ENCODE measurements around the gene MPHOSPH9. TPM values are rescaled to one million over a fixed set of nuclear protein-coding genes. Genes with fewer than 3 reads are reported as not detected.

Gene MPHOSPH9
- total RNA-seq, 6 experiments from 2014 or later = 20.7 to 28.6 (median 24.4) TPM

DNA sequence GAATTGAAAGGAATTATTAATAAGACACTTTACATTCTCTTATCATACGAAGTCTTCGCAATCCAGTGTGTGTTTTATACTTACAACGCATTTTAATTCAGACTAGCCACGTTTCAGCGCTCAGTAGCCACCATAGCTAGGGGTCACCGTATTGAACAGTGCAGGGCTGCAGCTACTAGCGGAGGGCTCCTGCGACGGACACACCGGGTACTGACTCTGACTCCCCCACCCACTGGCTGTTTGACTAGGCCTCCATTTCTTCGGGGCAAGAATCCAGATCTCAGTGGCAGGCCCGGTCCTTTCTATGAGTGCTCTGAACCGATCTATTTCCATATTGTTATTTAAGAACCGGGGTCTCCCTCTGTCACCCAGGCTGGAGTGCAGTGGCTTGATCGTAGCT is 40.2 kb upstream of the MPHOSPH9 start:
- H3K9me3 Mint-ChIP-seq = no peaks in the 10 kb centered on the region

GRCh38 chr12:123271001-123271668 is 38.2 kb upstream of the MPHOSPH9 start:
- Mint-ChIP-seq H3K27me3 (ENCODE audit: insufficient read depth) (peaks cover 5% of the 10 kb centered on the region; the same call in 1 of the 2 replicates), H3K36me3 (ENCODE audit: low read depth) (no peaks in the 10 kb centered on the region), H3K4me1 (ENCODE audit: low read depth) (peaks cover 28% of the 10 kb centered on the region), H3K27ac (no peak overlapping the region), H3K4me3 (no peak overlapping the region), H3K9me3 (no peaks in the 10 kb centered on the region)
- TF ChIP-seq, protein P1, sequence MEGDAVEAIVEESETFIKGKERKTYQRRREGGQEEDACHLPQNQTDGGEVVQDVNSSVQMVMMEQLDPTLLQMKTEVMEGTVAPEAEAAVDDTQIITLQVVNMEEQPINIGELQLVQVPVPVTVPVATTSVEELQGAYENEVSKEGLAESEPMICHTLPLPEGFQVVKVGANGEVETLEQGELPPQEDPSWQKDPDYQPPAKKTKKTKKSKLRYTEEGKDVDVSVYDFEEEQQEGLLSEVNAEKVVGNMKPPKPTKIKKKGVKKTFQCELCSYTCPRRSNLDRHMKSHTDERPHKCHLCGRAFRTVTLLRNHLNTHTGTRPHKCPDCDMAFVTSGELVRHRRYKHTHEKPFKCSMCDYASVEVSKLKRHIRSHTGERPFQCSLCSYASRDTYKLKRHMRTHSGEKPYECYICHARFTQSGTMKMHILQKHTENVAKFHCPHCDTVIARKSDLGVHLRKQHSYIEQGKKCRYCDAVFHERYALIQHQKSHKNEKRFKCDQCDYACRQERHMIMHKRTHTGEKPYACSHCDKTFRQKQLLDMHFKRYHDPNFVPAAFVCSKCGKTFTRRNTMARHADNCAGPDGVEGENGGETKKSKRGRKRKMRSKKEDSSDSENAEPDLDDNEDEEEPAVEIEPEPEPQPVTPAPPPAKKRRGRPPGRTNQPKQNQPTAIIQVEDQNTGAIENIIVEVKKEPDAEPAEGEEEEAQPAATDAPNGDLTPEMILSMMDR (IDR thresholded peaks at IDR 0.05) = peak; percentile 59
- DNase-seq = peak; percentile 49

More for the DNA sequence above, 40.2 kb upstream of the MPHOSPH9 start:
- TF ChIP-seq, protein P1 (IDR thresholded peaks at IDR 0.05) = no peak
- DNase-seq = no peak
- Mint-ChIP-seq H3K4me3 (no peak overlapping the region), H3K4me1 (ENCODE audit: low read depth) (peaks cover 20% of the 10 kb centered on the region), H3K27ac (no peak overlapping the region; the same call in 1 of the 2 replicates), H3K27me3 (ENCODE audit: insufficient read depth) (peaks cover 5% of the 10 kb centered on the region; the same call in 1 of the 2 replicates), H3K36me3 (ENCODE audit: low read depth) (no peaks in the 10 kb centered on the region)

GRCh38 chr12:123270214-123271000 is 37.5 kb upstream of the MPHOSPH9 start:
- DNase-seq = peak; percentile 19
- Mint-ChIP-seq H3K27me3 (ENCODE audit: insufficient read depth) (peaks cover 5% of the 10 kb centered on the region; the same call in 1 of the 2 replicates), H3K36me3 (ENCODE audit: low read depth) (no peaks in the 10 kb centered on the region), H3K4me3 (peak overlapping the region; percentile 98), H3K9me3 (no peaks in the 10 kb centered on the region), H3K4me1 (ENCODE audit: low read depth) (peaks cover 28% of the 10 kb centered on the region), H3K27ac (peak overlapping the region; percentile 99)
- TF ChIP-seq, protein P1 (IDR thresholded peaks at IDR 0.05) = no peak

DNA sequence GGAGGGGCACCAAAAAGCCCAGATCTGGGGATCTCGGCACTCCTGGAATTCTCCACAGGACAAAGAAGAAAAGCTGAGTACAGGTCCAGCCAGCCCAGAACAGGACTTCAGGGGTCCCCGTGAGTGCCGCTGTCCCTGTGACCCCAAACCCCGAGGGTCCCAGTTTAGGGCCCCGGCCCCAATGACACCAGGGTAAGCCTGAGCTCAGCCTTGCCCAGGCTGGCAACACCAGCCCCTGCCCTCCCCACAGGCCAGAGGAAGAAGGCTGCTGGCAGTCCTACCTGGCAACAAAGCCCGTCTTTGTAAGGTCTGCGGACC is 36.9 kb upstream of the MPHOSPH9 start:
- H3K4me1 Mint-ChIP-seq (ENCODE audit: low read depth) = peaks cover 28% of the 10 kb centered on the region
- no peak for DNase-seq
- peaks cover 5% of the 10 kb centered on the region; the same call in 1 of the 2 replicates for H3K27me3 Mint-ChIP-seq (ENCODE audit: insufficient read depth)
- no peaks in the 10 kb centered on the region for H3K9me3 Mint-ChIP-seq
- TF ChIP-seq, protein P1 (IDR thresholded peaks at IDR 0.05) = no peak
- no peaks in the 10 kb centered on the region for H3K36me3 Mint-ChIP-seq (ENCODE audit: low read depth)
- peak overlapping the region; percentile 98 for H3K4me3 Mint-ChIP-seq
- peak overlapping the region; percentile 99 for H3K27ac Mint-ChIP-seq

DNA sequence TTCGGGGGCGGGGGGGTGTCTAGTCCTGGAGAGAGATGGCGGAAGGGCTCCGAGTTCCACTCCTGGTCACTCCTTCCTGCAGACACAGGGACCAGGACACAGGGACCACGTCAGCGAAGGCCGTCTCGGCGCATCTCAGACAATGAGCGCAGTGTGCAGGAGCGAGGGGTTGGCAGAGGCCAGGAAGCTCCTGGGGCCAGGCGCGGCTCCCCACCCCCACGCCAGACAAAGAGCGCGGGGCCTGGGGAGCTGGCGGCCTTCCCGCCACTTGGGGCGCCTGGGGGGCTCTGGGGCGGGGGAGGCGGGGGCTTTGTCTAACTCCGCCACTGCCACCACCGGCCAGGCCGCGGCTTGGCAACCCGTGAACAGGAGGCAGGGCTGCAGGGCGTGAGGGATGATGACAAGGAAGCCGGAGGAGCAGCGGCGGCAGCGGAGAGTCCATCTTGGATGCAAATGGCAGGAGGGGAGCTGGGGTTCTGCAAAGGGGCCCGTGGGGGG is 36.5 kb upstream of the MPHOSPH9 start:
- peak overlapping the region; percentile 99 for H3K27ac Mint-ChIP-seq
- peak; percentile 77 for DNase-seq
- TF ChIP-seq, protein P1 (IDR thresholded peaks at IDR 0.05) = peak; percentile 54

More for the DNA sequence above, 36.5 kb upstream of the MPHOSPH9 start:
- H3K4me1 Mint-ChIP-seq (ENCODE audit: low read depth) = peaks cover 28% of the 10 kb centered on the region
- H3K9me3 Mint-ChIP-seq = no peaks in the 10 kb centered on the region
- peaks cover 5% of the 10 kb centered on the region; the same call in 1 of the 2 replicates for H3K27me3 Mint-ChIP-seq (ENCODE audit: insufficient read depth)
- peaks cover 2% of the 10 kb centered on the region; the same call in 1 of the 2 replicates for H3K36me3 Mint-ChIP-seq (ENCODE audit: low read depth)
- H3K4me3 Mint-ChIP-seq = peak overlapping the region; percentile 98

Data from HFFc6 (cell line).